Measurements from ENCODE around the gene ASF1B.

Gene ASF1B

GRCh38 chr19:14150041-14150769 lies 13.8 kb upstream of the ASF1B start:
- Histone ChIP-seq H3K9me3 (no peaks in the 10 kb centered on the region), H3K36me3 (peaks cover 2% of the 10 kb centered on the region), H3K4me1 (ENCODE audit: control insufficient read depth in 1 of 2, insufficient read depth in 1 of 2, low read depth in 1 of 2, low read length in 1 of 2) (peaks cover 16 to 23% of the 10 kb centered on the region in 2 experiments), H3K27ac (no peak overlapping the region), H3K4me3 (ENCODE audit: low read depth in 1 of 2, low read length in 1 of 2) (peak overlapping the region; percentile 8 to 15), H3K27me3 (no peaks in the 10 kb centered on the region)
- TF ChIP-seq CTCF (IDR thresholded peaks at IDR 0.05), result no peak

- Histone ChIP-seq H3K36me3 (no peaks in the 10 kb centered on the region), H3K4me3 (ENCODE audit: low read depth in 1 of 2, low read length in 1 of 2) (peak overlapping the region; percentile 8 to 15), H3K4me1 (ENCODE audit: control insufficient read depth in 1 of 2, insufficient read depth in 1 of 2, low read depth in 1 of 2, low read length in 1 of 2) (peaks cover 16 to 23% of the 10 kb centered on the region in 2 experiments), H3K9me3 (no peaks in the 10 kb centered on the region), H3K27ac (peak overlapping the region; percentile 0), H3K27me3 (no peaks in the 10 kb centered on the region)
- TF ChIP-seq CTCF (IDR thresholded peaks at IDR 0.05), result no peak
These were observed 13.2 kb upstream of the ASF1B start for GRCh38 chr19:14149509-14149994.

GRCh38 chr19:14148751-14149410 lies 12.5 kb upstream of the ASF1B start:
- peak overlapping the region; percentile 0 for H3K27ac ChIP-seq
- no peak overlapping the region for H3K4me3 ChIP-seq (ENCODE audit: low read depth in 1 of 2, low read length in 1 of 2)
- TF ChIP-seq CTCF (IDR thresholded peaks at IDR 0.05), result no peak
- no peaks in the 10 kb centered on the region for H3K9me3 ChIP-seq
- no peaks in the 10 kb centered on the region for H3K36me3 ChIP-seq
- H3K4me1 ChIP-seq (ENCODE audit: control insufficient read depth in 1 of 2, insufficient read depth in 1 of 2, low read depth in 1 of 2, low read length in 1 of 2), result peaks cover 16 to 23% of the 10 kb centered on the region in 2 experiments
- H3K27me3 ChIP-seq, result no peaks in the 10 kb centered on the region

GRCh38 chr19:14147797-14148605 lies 11.6 kb upstream of the ASF1B start:
- no peaks in the 10 kb centered on the region for H3K36me3 ChIP-seq

More at GRCh38 chr19:14147797-14148605, 11.6 kb upstream of the ASF1B start:
- no peaks in the 10 kb centered on the region for H3K27me3 ChIP-seq
- H3K9me3 ChIP-seq, result no peaks in the 10 kb centered on the region
- TF ChIP-seq CTCF (IDR thresholded peaks at IDR 0.05), result peak; percentile 30
- no peak overlapping the region for H3K4me3 ChIP-seq (ENCODE audit: low read depth in 1 of 2, low read length in 1 of 2)
- H3K4me1 ChIP-seq (ENCODE audit: control insufficient read depth in 1 of 2, insufficient read depth in 1 of 2, low read depth in 1 of 2, low read length in 1 of 2), result peaks cover 16 to 23% of the 10 kb centered on the region in 2 experiments
- H3K27ac ChIP-seq, result no peak overlapping the region
